Testis (tissue), 3 donors: ENCODE results near the gene CYBA. TPM values are rescaled to one million over a fixed set of nuclear protein-coding genes. Genes with fewer than 3 reads are reported as not detected.

Experiments
- DNase-seq: peaks from one replicate; pipeline ENCODE4 v3.0.0-alpha.2; 2019
- H3K27ac ChIP-seq, 2 donors: fragments of 200-600 bp; sonication (generic); one replicate each; pipeline ENCODE4 v1.5.1; 2019
- H3K27me3 ChIP-seq: fragments of 200-600 bp; sonication (generic); one replicate; pipeline ENCODE4 v1.5.1; 2019
- H3K36me3 ChIP-seq: fragments of 200-600 bp; sonication (generic); one replicate; pipeline ENCODE4 v1.5.1; 2017; ENCODE audit warnings: low read depth; ENCODE audit errors: missing control alignments
- H3K4me1 ChIP-seq: fragments of 200-600 bp; sonication (generic); one replicate; pipeline ENCODE4 v1.5.1; 2019
- H3K4me3 ChIP-seq, 2 donors: fragments of 200-600 bp; sonication (generic); one replicate each; pipeline ENCODE4 v1.5.1; 2017 to 2019
- H3K9me3 ChIP-seq: fragments of 200-600 bp; sonication (generic); one replicate; pipeline ENCODE4 v1.5.1; 2017
- CTCF ChIP-seq, 3 experiments: fragments of 450-650 bp in 2 of 3; fragments of 200-600 bp in 1 of 3; sonication (generic) in 1 of 3; IDR thresholded peaks; one replicate each; pipeline ENCODE4 v1.5.1; 2016 to 2019; ENCODE audit warnings: antibody characterized with exemption in 3 of 3, mild to moderate bottlenecking in 2 of 3, moderate library complexity in 1 of 3
- POLR2A ChIP-seq: fragments of 450-650 bp; IDR thresholded peaks from one replicate; pipeline ENCODE4 v1.6.1; 2017; ENCODE audit warnings: antibody characterized with exemption, mild to moderate bottlenecking, moderate library complexity
- WGBS, 2 donors: methylation state at CpG; one replicate each; pipeline ENCODE4 v1.1.5; 2018; 5-methylcytosine and 5-hydroxymethylcytosine counted together
- intact Hi-C: fragments of 100-400 bp; cut with DNase I; formaldehyde crosslinking; loops from one replicate; pipeline ENCODE4 v1.15.1; 2023; ENCODE audit warnings: low total_unique reads
- polyA plus RNA-seq: library from polyadenylated mRNA; stranded (reverse); fragments of 350-450 nt; fragmentation: Illumina TruSeq; extraction: RNeasy Lipid Tissue Mini Kit (QIAGEN cat#74804); gene quantifications from one replicate; pipeline ENCODE4 v1.2.3, GENCODE V29; 2014; ENCODE audit warnings: low read depth, low replicate concordance; ENCODE audit not compliant: insufficient read depth
- total RNA-seq, 2 donors: library from RNA; depleted of rRNA; stranded (reverse); fragments of >200 nt; gene quantifications; one replicate each; pipeline ENCODE4 v1.2.3, GENCODE V29; 2016

The CYBA gene
- total and polyA plus RNA-seq, 3 donors from 2014 or later = 11.7 to 40.0 (median 34.9) TPM

GRCh38 chr16:88653596-88654362 is 2.9 kb upstream of the CYBA start:
- DNase-seq = no peak
- TF ChIP-seq CTCF (IDR thresholded peaks at IDR 0.05) (no peak), POLR2A (no peak)
- Histone ChIP-seq H3K9me3 (no peaks in the 10 kb centered on the region), H3K27me3 (no peaks in the 10 kb centered on the region), H3K36me3 (no peaks in the 10 kb centered on the region), H3K4me3 (no peak overlapping the region), H3K27ac (no peak overlapping the region), H3K4me1 (peaks cover 5% of the 10 kb centered on the region)
- intact Hi-C loops = no loop called here
- WGBS, 2 donors = 81 to 89% methylated on average over 14 to 32 of the region's 32 CpGs

- no peak overlapping the region for H3K27ac ChIP-seq
- no peaks in the 10 kb centered on the region for H3K36me3 ChIP-seq
- intact Hi-C loops = no loop called here
- no peak overlapping the region for H3K4me3 ChIP-seq
- 89 to 97% methylated on average over 12 to 13 of the region's 13 CpGs for WGBS, 2 donors
- no peaks in the 10 kb centered on the region for H3K9me3 ChIP-seq
- no peaks in the 10 kb centered on the region for H3K27me3 ChIP-seq
- H3K4me1 ChIP-seq = peaks cover 5% of the 10 kb centered on the region
- TF ChIP-seq CTCF (IDR thresholded peaks at IDR 0.05) = no peak
- TF ChIP-seq POLR2A = no peak
- no peak for DNase-seq
These were observed 2.2 kb upstream of the CYBA start for GRCh38 chr16:88653101-88653500.

GRCh38 chr16:88652762-88653063 is 1.9 kb upstream of the CYBA start:
- 96 to 100% methylated on average over 1 to 8 of the region's 8 CpGs for WGBS, 2 donors
- Histone ChIP-seq H3K9me3 (no peaks in the 10 kb centered on the region), H3K36me3 (no peaks in the 10 kb centered on the region), H3K4me3 (no peak overlapping the region), H3K27ac (no peak overlapping the region), H3K4me1 (peaks cover 5% of the 10 kb centered on the region), H3K27me3 (no peaks in the 10 kb centered on the region)
- intact Hi-C loops = no loop called here
- no peak for DNase-seq
- TF ChIP-seq CTCF (IDR thresholded peaks at IDR 0.05) (no peak), POLR2A (no peak)

- Histone ChIP-seq H3K4me1 (peaks cover 5% of the 10 kb centered on the region), H3K4me3 (no peak overlapping the region), H3K27ac (no peak overlapping the region), H3K27me3 (no peaks in the 10 kb centered on the region), H3K36me3 (no peaks in the 10 kb centered on the region), H3K9me3 (no peaks in the 10 kb centered on the region)
- DNase-seq = no peak
- intact Hi-C loops = no loop called here
- WGBS, 2 donors = 88 to 100% methylated on average over 5 to 29 of the region's 29 CpGs
- no peak for TF ChIP-seq POLR2A
- TF ChIP-seq CTCF (IDR thresholded peaks at IDR 0.05) = no peak
These were observed 1.3 kb upstream of the CYBA start for GRCh38 chr16:88651989-88652761.
